HCT116 (cell line): ENCODE results near the gene SEC22A. TPM values are rescaled to one million over a fixed set of nuclear protein-coding genes. Genes with fewer than 3 reads are reported as not detected.

Source experiments
- ATAC-seq: fragments of 200-7000 bp; cut with Tn5 transposase; 2 replicates; pipeline ENCODE4 v1.9.1; 2020; ENCODE audit warnings: mild to moderate bottlenecking, moderate library complexity
- BruUV-seq: library from RNA; stranded (reverse); fragments of 400-500 nt; replicated peaks from 2 replicates; lab custom pipeline; 2021; lab: Mats Ljungman, UMichigan
- CTCF ChIA-PET: fragments of 300-600 bp; sonication (Branson Sonifier 250); formaldehyde crosslinking; loops from one replicate; lab custom pipeline; 2021; ENCODE audit warnings: antibody characterized with exemption; lab: Charles Lee
- POLR2A ChIA-PET: fragments of 300-600, 350-600 bp; sonication (Branson Sonifier 250); formaldehyde crosslinking; loops from one replicate; lab custom pipeline; 2021; ENCODE audit warnings: antibody characterized with exemption; lab: Charles Lee
- RAD21 ChIA-PET, 2 experiments: fragments of 300-600 bp; sonication (Branson Sonifier 250); formaldehyde crosslinking; loops; one replicate each; lab custom pipeline; 2023; ENCODE audit warnings: low total read pairs in 2 of 2; ENCODE audit not compliant: uncharacterized antibody in 2 of 2, unreplicated experiment in 2 of 2, low non-redundant PET in 1 of 2; lab: Charles Lee
- DNase-seq: peaks from one replicate; pipeline ENCODE4 v3.0.0-alpha.2; 2010; ENCODE audit warnings: low read depth, low spot score
- H2AFZ ChIP-seq: fragments of 200-600 bp; shearing (Covaris generic), sonication (generic); 2 replicates; pipeline ENCODE4 v1.6.1; 2017; ENCODE audit warnings: low read depth, mixed run types, mixed read lengths, antibody characterized with exemption, low read length; ENCODE audit not compliant: poor library complexity, severe bottlenecking
- H3K27ac ChIP-seq: 2 replicates; pipeline ENCODE4 v1.5.1; 2012; ENCODE audit warnings: low read depth, low read length
- H3K27me3 ChIP-seq: fragments of 200-600 bp; sonication (generic); 2 replicates; pipeline ENCODE4 v1.6.1; 2016; ENCODE audit warnings: mixed run types, low read length, mixed read lengths; ENCODE audit not compliant: insufficient read depth
- H3K36me3 ChIP-seq, 2 experiments: fragments of 200-500 bp in 1 of 2; fragments of 200-600 bp in 1 of 2; sonication (Bioruptor generic) in 1 of 2; sonication (generic) in 1 of 2; 2 replicates each; pipeline versions ENCODE4 v1.5.1 to v1.6.1; 2014 to 2016; ENCODE audit warnings: low read length in 2 of 2, inconsistent platforms in 1 of 2, mixed read lengths in 1 of 2, mixed run types in 1 of 2; ENCODE audit not compliant: insufficient read depth in 2 of 2, control insufficient read depth in 1 of 2
- H3K4me1 ChIP-seq, 2 experiments: fragments of 200-600 bp in 1 of 2; sonication (generic) in 1 of 2; 2 replicates each; pipeline versions ENCODE4 v1.5.1 to v1.6.1; 2012 to 2017; ENCODE audit warnings: low read length in 2 of 2, inconsistent platforms in 1 of 2, mild to moderate bottlenecking in 1 of 2, mixed read lengths in 1 of 2, mixed run types in 1 of 2, moderate library complexity in 1 of 2; ENCODE audit not compliant: insufficient read depth in 2 of 2, control insufficient read depth in 1 of 2
- H3K4me2 ChIP-seq: fragments of 200-600 bp; sonication (generic); 2 replicates; pipeline ENCODE4 v1.6.1; 2017; ENCODE audit warnings: mixed run types, low read length, mixed read lengths
- H3K4me3 ChIP-seq, 2 experiments: fragments of 200-600 bp in 1 of 2; sonication (generic) in 1 of 2; replicated peaks in 1 of 2; 2 replicates each; pipeline ENCODE4 v1.5.1; 2011 to 2016; ENCODE audit warnings: low read length in 2 of 2, control low read depth in 1 of 2, low read depth in 1 of 2, mild to moderate bottlenecking in 1 of 2, mixed read lengths in 1 of 2, mixed run types in 1 of 2
- H3K79me2 ChIP-seq: fragments of 200-600 bp; sonication (generic); 2 replicates; pipeline ENCODE4 v1.6.1; 2017; ENCODE audit warnings: mild to moderate bottlenecking, mixed run types, low read length, moderate library complexity, mixed read lengths; ENCODE audit not compliant: insufficient read depth
- H3K9ac ChIP-seq: fragments of 200-600 bp; sonication (generic); 2 replicates; pipeline ENCODE4 v1.6.1; 2016; ENCODE audit warnings: low read length, mixed read lengths
- H3K9me2 ChIP-seq: fragments of 200-600 bp; sonication (generic), shearing (Covaris generic); 2 replicates; pipeline ENCODE4 v1.6.1; 2017; ENCODE audit warnings: mixed run types, mild to moderate bottlenecking, moderate library complexity; ENCODE audit not compliant: insufficient read depth
- H3K9me3 ChIP-seq, 2 experiments: fragments of 200-500 bp in 1 of 2; fragments of 200-600 bp in 1 of 2; sonication (Bioruptor generic) in 1 of 2; sonication (generic) in 1 of 2; 2 replicates each; pipeline ENCODE4 v1.6.1; 2014 to 2017; ENCODE audit warnings: low read length in 2 of 2, mixed read lengths in 2 of 2, inconsistent platforms in 1 of 2, low read depth in 1 of 2, mild to moderate bottlenecking in 1 of 2, mixed run types in 1 of 2, moderate library complexity in 1 of 2; ENCODE audit not compliant: control insufficient read depth in 1 of 2, insufficient read depth in 1 of 2
- H4K20me1 ChIP-seq: fragments of 200-600 bp; sonication (generic), shearing (Covaris generic); 2 replicates; pipeline ENCODE4 v1.6.1; 2017; ENCODE audit warnings: mixed run types, mild to moderate bottlenecking, moderate library complexity; ENCODE audit not compliant: insufficient read depth
- CEBPB ChIP-seq: IDR thresholded peaks from 2 replicates; pipeline ENCODE4 v1.6.1; 2012; ENCODE audit warnings: low read depth
- EZH2phosphoT487 ChIP-seq: fragments of 200-600 bp; IDR thresholded peaks from 2 replicates; pipeline ENCODE4 v1.6.1; 2018; ENCODE audit warnings: antibody characterized with exemption, borderline replicate concordance
- JUND ChIP-seq: IDR thresholded peaks from 2 replicates; pipeline ENCODE4 v1.6.1; 2012
- RAD21 ChIP-seq: IDR thresholded peaks from 2 replicates; pipeline ENCODE4 v1.6.1; 2012; ENCODE audit warnings: low read depth, mild to moderate bottlenecking
- SIN3A ChIP-seq: IDR thresholded peaks from 2 replicates; pipeline ENCODE4 v1.6.1; 2012; ENCODE audit warnings: low read depth
- TCF7L2 ChIP-seq: IDR thresholded peaks from 2 replicates; pipeline ENCODE4 v1.7.0; 2011; ENCODE audit warnings: borderline replicate concordance, inconsistent platforms; ENCODE audit not compliant: insufficient read depth, insufficient read length; ENCODE audit errors: extremely low read depth
- intact Hi-C: fragments of 100-400 bp; cut with micrococcal nuclease; formaldehyde crosslinking; loops from 2 replicates; pipeline ENCODE4 v1.10.0; 2022
- total RNA-seq: library from RNA; stranded (reverse); gene quantifications from one replicate; pipeline ENCODE4 v1.2.1, GENCODE V29; 2021; ENCODE audit not compliant: unreplicated experiment
- TF ChIP-seq, protein P1 (sequence below): IDR thresholded peaks from 2 replicates; pipeline ENCODE4 v1.6.1; 2011; ENCODE audit warnings: mild to moderate bottlenecking, low read length, moderate library complexity; ENCODE audit not compliant: insufficient replicate concordance; ENCODE audit errors: extremely low read depth

Gene SEC22A
- total RNA-seq, 1 experiment from 2014 or later = 10.6 TPM

DNA sequence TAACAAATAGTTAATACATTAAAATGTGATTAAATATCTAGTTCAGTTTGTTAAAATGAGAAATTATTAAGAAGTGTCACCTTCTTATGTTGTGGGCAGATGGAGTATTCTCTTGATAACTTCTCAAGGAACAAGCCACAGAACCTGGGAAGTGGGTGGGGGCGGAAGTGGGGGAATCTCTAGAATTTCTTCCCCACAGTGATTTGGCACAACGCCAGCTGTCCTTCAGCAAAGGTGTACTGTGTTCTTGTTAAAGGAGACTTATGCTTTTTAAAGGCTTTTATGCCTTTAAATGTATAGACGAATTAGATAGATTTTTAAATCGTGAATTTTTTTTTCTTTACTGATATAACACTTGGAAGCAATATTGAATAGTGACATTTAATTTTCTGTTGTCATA, 42.4 kb downstream of the SEC22A start:
- CTCF ChIA-PET = no interaction called here
- Histone ChIP-seq H3K9ac (no peak overlapping the region), H3K4me3 (no peak overlapping the region), H3K4me2 (no peak overlapping the region), H3K36me3 (no peaks in the 10 kb centered on the region; a peak in 1 of 4 replicates), H3K9me2 (no peaks in the 10 kb centered on the region), H2AFZ (no peak overlapping the region), H3K9me3 (no peaks in the 10 kb centered on the region), H4K20me1 (no peaks in the 10 kb centered on the region), H3K79me2 (no peaks in the 10 kb centered on the region), H3K27me3 (no peaks in the 10 kb centered on the region), H3K27ac (no peak overlapping the region), H3K4me1 (no peaks in the 10 kb centered on the region)
- TF ChIP-seq RAD21 (no peak), TCF7L2 (no peak), SIN3A (no peak), CEBPB (no peak), EZH2phosphoT487 (no peak)
- POLR2A ChIA-PET = no interaction called here
- ATAC-seq = no peak
- BruUV-seq = no TSS peak
- intact Hi-C loops = loop anchor here (10.0 kb wide), 1 partner anchor 389 kb away; no protein-coding TSS in a partner anchor
- no peak for DNase-seq
- RAD21 ChIA-PET = no interaction called here

DNA sequence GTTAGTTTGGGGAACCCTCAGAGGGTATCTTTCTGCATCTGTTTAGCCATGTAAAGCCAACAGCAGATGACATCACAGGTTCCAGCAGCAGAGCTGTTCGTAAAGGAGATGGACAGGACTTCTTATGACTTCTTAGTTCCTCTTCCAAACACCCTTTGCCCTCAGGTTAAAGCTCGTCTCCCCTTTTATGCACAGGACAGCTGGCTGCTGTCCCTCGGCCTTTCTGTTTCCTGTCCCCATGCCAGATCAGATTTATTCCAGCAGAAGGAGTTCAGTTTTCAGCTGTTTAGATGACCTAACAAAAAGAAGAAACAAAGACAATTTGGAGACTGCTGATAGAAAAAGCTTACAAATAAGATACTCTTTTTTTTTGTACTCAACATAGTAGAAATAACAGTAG, 45.1 kb downstream of the SEC22A start:
- no peak for ATAC-seq
- Histone ChIP-seq H3K79me2 (no peaks in the 10 kb centered on the region), H3K27me3 (no peaks in the 10 kb centered on the region), H3K9ac (no peak overlapping the region), H2AFZ (no peak overlapping the region), H3K4me2 (no peak overlapping the region), H3K36me3 (no peaks in the 10 kb centered on the region; a peak in 1 of 4 replicates), H3K9me2 (no peaks in the 10 kb centered on the region), H3K4me3 (no peak overlapping the region), H3K27ac (no peak overlapping the region), H4K20me1 (no peaks in the 10 kb centered on the region), H3K9me3 (no peaks in the 10 kb centered on the region), H3K4me1 (no peaks in the 10 kb centered on the region)
- TF ChIP-seq RAD21 (no peak), JUND (no peak)
- TF ChIP-seq, protein P1, sequence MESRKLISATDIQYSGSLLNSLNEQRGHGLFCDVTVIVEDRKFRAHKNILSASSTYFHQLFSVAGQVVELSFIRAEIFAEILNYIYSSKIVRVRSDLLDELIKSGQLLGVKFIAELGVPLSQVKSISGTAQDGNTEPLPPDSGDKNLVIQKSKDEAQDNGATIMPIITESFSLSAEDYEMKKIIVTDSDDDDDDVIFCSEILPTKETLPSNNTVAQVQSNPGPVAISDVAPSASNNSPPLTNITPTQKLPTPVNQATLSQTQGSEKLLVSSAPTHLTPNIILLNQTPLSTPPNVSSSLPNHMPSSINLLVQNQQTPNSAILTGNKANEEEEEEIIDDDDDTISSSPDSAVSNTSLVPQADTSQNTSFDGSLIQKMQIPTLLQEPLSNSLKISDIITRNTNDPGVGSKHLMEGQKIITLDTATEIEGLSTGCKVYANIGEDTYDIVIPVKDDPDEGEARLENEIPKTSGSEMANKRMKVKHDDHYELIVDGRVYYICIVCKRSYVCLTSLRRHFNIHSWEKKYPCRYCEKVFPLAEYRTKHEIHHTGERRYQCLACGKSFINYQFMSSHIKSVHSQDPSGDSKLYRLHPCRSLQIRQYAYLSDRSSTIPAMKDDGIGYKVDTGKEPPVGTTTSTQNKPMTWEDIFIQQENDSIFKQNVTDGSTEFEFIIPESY = no peak
- no TSS peak for BruUV-seq
- ChIA-PET CTCF (interaction anchor here (1.1 kb wide), 1 partner anchor 17 kb away, joined by 3 read pairs; no protein-coding TSS in a partner anchor), RAD21 (no interaction called here), POLR2A (no interaction called here)
- DNase-seq = no peak
- intact Hi-C loops = loop anchor here (10.0 kb wide), 1 partner anchor 392 kb away; no protein-coding TSS in a partner anchor
